ENCODE measurements around the gene EML4. TPM values are rescaled to one million over a fixed set of nuclear protein-coding genes. Genes with fewer than 3 reads are reported as not detected.
A peak's percentile ranks its signal among the peaks of the same experiment; 100 is the strongest.

EML4 gene
- total and polyA plus RNA-seq, 2 donors (not counting 1 experiment from before 2014, with no cell fraction given), result 49.4 to 134 TPM

GRCh38 chr2:42170619-42171395, 1.7 kb downstream of the EML4 start:
- Mint-ChIP-seq H3K4me1 (peaks cover 34% of the 10 kb centered on the region), H3K4me3 (no peak overlapping the region), H3K27ac (no peak overlapping the region), H3K9me3 (ENCODE audit: insufficient read depth) (no peaks in the 10 kb centered on the region), H3K27me3 (no peaks in the 10 kb centered on the region)
- intact Hi-C loops (cut with micrococcal nuclease), result loop anchor here (1.0 to 2.0 kb wide), 3 partner anchors 25 to 72 kb away; no protein-coding TSS in a partner anchor
- POLR2A ChIA-PET, result interaction anchor here (1.0 to 2.7 kb wide), 5 partner anchors 12 to 71 kb away, joined by 3 to 11 read pairs (median 3); no protein-coding TSS in a partner anchor
- Histone ChIP-seq H3K9ac (ENCODE audit: low read length) (peak overlapping the region; percentile 92), H3K36me3 (replicated peaks in 1 of 2; ENCODE audit: control extremely low read depth in 1 of 2, control insufficient read depth in 1 of 2, extremely low read depth in 1 of 2, insufficient read depth in 2 of 2, low read length in 1 of 2) (peaks cover 0 to 6% of the 10 kb centered on the region in 2 experiments), H3K4me1 (ENCODE audit: control insufficient read depth in 2 of 2, insufficient read depth in 2 of 2, low read length in 2 of 2) (peaks cover 38 to 50% of the 10 kb centered on the region in 2 donors), H3K9me3 (ENCODE audit: control extremely low read depth in 1 of 3, control insufficient read depth in 2 of 3, insufficient read depth in 1 of 3, low read length in 2 of 3) (peaks cover 0 to 5% (median 0%) of the 10 kb centered on the region in 3 donors), H2AFZ (ENCODE audit: insufficient read depth, low read depth, low read length, poor library complexity, severe bottlenecking) (no peak overlapping the region), H3K27ac (ENCODE audit: low read length in 2 of 2) (peak overlapping the region; percentile 88 to 91), H4K20me1 (ENCODE audit: control insufficient read depth, insufficient read depth, low read length, poor library complexity, severe bottlenecking) (peaks cover 16% of the 10 kb centered on the region), H3K4me3 (ENCODE audit: control extremely low read depth in 1 of 5, extremely low read depth in 1 of 5, insufficient read depth in 1 of 5, low read depth in 2 of 5, low read length in 4 of 5) (peak overlapping the region; percentile 77 to 98 (median 88)), H3K27me3 (replicated peaks in 1 of 4; ENCODE audit: control extremely low read depth in 1 of 4, control insufficient read depth in 3 of 4, insufficient read depth in 4 of 4, low read length in 3 of 4) (no peaks in the 10 kb centered on the region), H3K79me2 (ENCODE audit: control insufficient read depth, insufficient read depth, low read length) (peaks cover 62% of the 10 kb centered on the region), H3K4me2 (replicated peaks; ENCODE audit: low read depth, low read length, poor library complexity, severe bottlenecking) (peak overlapping the region; percentile 90)
- CTCF ChIA-PET, result interaction anchor here (0.8 to 10.1 kb wide), 10 partner anchors 12 to 84 kb away, joined by 3 to 82 read pairs (median 6); no protein-coding TSS in a partner anchor
- DNase-seq (no peak), ATAC-seq (ENCODE audit: low read depth) (no peak)
- TF ChIP-seq EZH2 (IDR thresholded peaks at IDR 0.05; ENCODE audit: borderline replicate concordance, insufficient read depth, low read depth, low read length, poor library complexity, severe bottlenecking), result no peak
- TF ChIP-seq CTCF (IDR thresholded peaks at IDR 0.05), result no peak
- WGBS (ENCODE audit: insufficient coverage), result 85% methylated on average over 4 of the region's 9 CpGs
